Mucosa of rectum (tissue), 2 donors: ENCODE data around the gene MYO10.
A peak's percentile ranks its signal among the peaks of the same experiment; 100 is the strongest.
"Not testable (repeated sequence)": the region's sequence is repeated elsewhere in the genome, so short reads cannot be mapped to it uniquely, and the experiment has no call there.

Source experiments
- H3K27ac ChIP-seq, 2 donors: one replicate each; pipeline ENCODE4 v1.7.0; 2013; ENCODE audit warnings: inconsistent platforms in 2 of 2, low read depth in 2 of 2, low read length in 2 of 2
- H3K27me3 ChIP-seq, 2 donors: one replicate each; pipeline ENCODE4 v1.7.0; 2013; ENCODE audit warnings: low read length in 2 of 2; ENCODE audit not compliant: control insufficient read depth in 2 of 2, insufficient read depth in 2 of 2
- H3K36me3 ChIP-seq, 2 donors: one replicate each; pipeline ENCODE4 v1.7.0; 2013; ENCODE audit warnings: low read length in 2 of 2; ENCODE audit not compliant: control insufficient read depth in 2 of 2, insufficient read depth in 2 of 2
- H3K4me1 ChIP-seq, 2 donors: one replicate each; pipeline ENCODE4 v1.7.0; 2013; ENCODE audit warnings: low read length in 2 of 2, mild to moderate bottlenecking in 1 of 2; ENCODE audit not compliant: control insufficient read depth in 2 of 2, insufficient read depth in 2 of 2
- H3K4me3 ChIP-seq, 2 donors: one replicate each; pipeline ENCODE4 v1.7.0; 2013; ENCODE audit warnings: low read length in 2 of 2
- H3K9ac ChIP-seq, 2 donors: one replicate each; pipeline ENCODE4 v1.7.0; 2013; ENCODE audit warnings: low read length in 2 of 2, low read depth in 1 of 2, mild to moderate bottlenecking in 1 of 2
- H3K9me3 ChIP-seq, 2 donors: one replicate each; pipeline ENCODE4 v1.7.0; 2013; ENCODE audit warnings: low read length in 2 of 2; ENCODE audit not compliant: control insufficient read depth in 2 of 2
- donor health status: healthy.
- donor health status: Normal muscosa, but diverticular disease.

The MYO10 gene

GRCh38 chr5:16936150-16936988, at the start of gene MYO10:
TSS of gene MYO10 (minus strand) at chr5:16936288. CDS start at chr5:16935808, 480 bp downstream.
- no peaks in the 10 kb centered on the region for H3K9me3 ChIP-seq
- no peaks in the 10 kb centered on the region for H3K36me3 ChIP-seq
- peak within 1 kb of the TSS; percentile 73 to 87 for H3K4me3 ChIP-seq
- peaks cover 2% of the 10 kb centered on the region in 2 donors for H3K27me3 ChIP-seq
- H3K4me1 ChIP-seq, result peaks cover 9 to 18% of the 10 kb centered on the region in 2 donors
- peak within 1 kb of the TSS; percentile 94 to 95 for H3K27ac ChIP-seq
- peak within 1 kb of the TSS; percentile 85 to 91 for H3K9ac ChIP-seq

- H3K27me3 ChIP-seq, H3K9ac ChIP-seq, H3K4me1 ChIP-seq, H3K4me3 ChIP-seq, H3K9me3 ChIP-seq, H3K27ac ChIP-seq, H3K36me3 ChIP-seq: not testable (repeated sequence)
These were observed 49.2 kb upstream of the MYO10 start for GRCh38 chr5:16985304-16985703.

GRCh38 chr5:16983972-16984371, 47.9 kb upstream of the MYO10 start:
- Histone ChIP-seq H3K4me3 (no peak overlapping the region), H3K9ac (no peak overlapping the region), H3K4me1 (peaks cover 0 to 9% of the 10 kb centered on the region in 2 donors), H3K27me3 (no peaks in the 10 kb centered on the region), H3K27ac (no peak overlapping the region), H3K9me3 (no peaks in the 10 kb centered on the region), H3K36me3 (no peaks in the 10 kb centered on the region)

- H3K9ac ChIP-seq, result no peak overlapping the region
- H3K36me3 ChIP-seq, result no peaks in the 10 kb centered on the region
- no peaks in the 10 kb centered on the region for H3K27me3 ChIP-seq
- peaks cover 0 to 9% of the 10 kb centered on the region in 2 donors for H3K4me1 ChIP-seq
- no peak overlapping the region for H3K27ac ChIP-seq
- H3K9me3 ChIP-seq, result no peaks in the 10 kb centered on the region
- H3K4me3 ChIP-seq, result no peak overlapping the region
These were observed 47.0 kb upstream of the MYO10 start for GRCh38 chr5:16983022-16983639.

- Histone ChIP-seq H3K27ac (no peak overlapping the region), H3K27me3 (no peaks in the 10 kb centered on the region), H3K4me3 (no peak overlapping the region), H3K4me1 (peaks cover 0 to 6% of the 10 kb centered on the region in 2 donors), H3K9ac (no peak overlapping the region), H3K9me3 (no peaks in the 10 kb centered on the region), H3K36me3 (no peaks in the 10 kb centered on the region)
These were observed 45.6 kb upstream of the MYO10 start for GRCh38 chr5:16981700-16982099.

GRCh38 chr5:16980983-16981382, 44.9 kb upstream of the MYO10 start:
- H3K9ac ChIP-seq, result no peak overlapping the region
- no peak overlapping the region for H3K4me3 ChIP-seq
- H3K9me3 ChIP-seq, result no peaks in the 10 kb centered on the region
- peaks cover 0 to 1% of the 10 kb centered on the region in 2 donors for H3K4me1 ChIP-seq
- no peak overlapping the region for H3K27ac ChIP-seq
- no peaks in the 10 kb centered on the region for H3K27me3 ChIP-seq
- no peaks in the 10 kb centered on the region for H3K36me3 ChIP-seq

- Histone ChIP-seq H3K4me1 (no peaks in the 10 kb centered on the region), H3K9ac (no peak overlapping the region)
These were observed 42.2 kb upstream of the MYO10 start for GRCh38 chr5:16978296-16978695.

GRCh38 chr5:16976625-16977008, 40.5 kb upstream of the MYO10 start:
- Histone ChIP-seq H3K27me3 (no peaks in the 10 kb centered on the region), H3K4me1 (no peaks in the 10 kb centered on the region), H3K9me3 (no peaks in the 10 kb centered on the region), H3K9ac (no peak overlapping the region), H3K36me3 (no peaks in the 10 kb centered on the region), H3K4me3 (no peak overlapping the region), H3K27ac (no peak overlapping the region)

More at GRCh38 chr5:16978296-16978695, 42.2 kb upstream of the MYO10 start:
- no peaks in the 10 kb centered on the region for H3K36me3 ChIP-seq
- H3K4me3 ChIP-seq, result no peak overlapping the region
- no peaks in the 10 kb centered on the region for H3K27me3 ChIP-seq
- no peak overlapping the region for H3K27ac ChIP-seq
- H3K9me3 ChIP-seq, result no peaks in the 10 kb centered on the region

GRCh38 chr5:16975950-16976624, 40.0 kb upstream of the MYO10 start:
- Histone ChIP-seq H3K27me3 (no peaks in the 10 kb centered on the region), H3K9ac (no peak overlapping the region), H3K27ac (no peak overlapping the region), H3K4me3 (no peak overlapping the region), H3K9me3 (no peaks in the 10 kb centered on the region), H3K4me1 (no peaks in the 10 kb centered on the region), H3K36me3 (no peaks in the 10 kb centered on the region)

GRCh38 chr5:16974981-16975380, 38.9 kb upstream of the MYO10 start:
- H3K4me3 ChIP-seq, result no peak overlapping the region
- no peaks in the 10 kb centered on the region for H3K27me3 ChIP-seq
- no peaks in the 10 kb centered on the region for H3K36me3 ChIP-seq
- H3K9me3 ChIP-seq, result no peaks in the 10 kb centered on the region
- H3K9ac ChIP-seq, result no peak overlapping the region
- no peak overlapping the region for H3K27ac ChIP-seq
- no peaks in the 10 kb centered on the region for H3K4me1 ChIP-seq
